Skeletal muscle tissue (tissue), 4 donors: ENCODE measurements around the gene CDC37. TPM values are rescaled to one million over a fixed set of nuclear protein-coding genes. Genes with fewer than 3 reads are reported as not detected.

ENCODE experiments used
- H3K27ac ChIP-seq: one replicate; pipeline ENCODE4 v1.7.0; 2013; ENCODE audit warnings: mild to moderate bottlenecking, low read depth, low read length, inconsistent platforms
- H3K27me3 ChIP-seq, 3 donors: one replicate each; pipeline ENCODE4 v1.7.0; 2013; ENCODE audit warnings: low read length in 3 of 3; ENCODE audit not compliant: control insufficient read depth in 3 of 3, insufficient read depth in 3 of 3
- H3K36me3 ChIP-seq, 3 donors: one replicate each; pipeline ENCODE4 v1.7.0; 2013; ENCODE audit warnings: low read length in 3 of 3; ENCODE audit not compliant: control insufficient read depth in 3 of 3, insufficient read depth in 3 of 3
- H3K4me1 ChIP-seq, 3 donors: one replicate each; pipeline ENCODE4 v1.7.0; 2013; ENCODE audit warnings: low read length in 3 of 3, mild to moderate bottlenecking in 3 of 3; ENCODE audit not compliant: control insufficient read depth in 3 of 3, insufficient read depth in 3 of 3
- H3K4me3 ChIP-seq, 3 donors: one replicate each; pipeline ENCODE4 v1.7.0; 2013; ENCODE audit warnings: low read length in 3 of 3
- H3K9ac ChIP-seq, 3 donors: one replicate each; pipeline ENCODE4 v1.7.0; 2013; ENCODE audit warnings: low read length in 3 of 3, mild to moderate bottlenecking in 3 of 3, moderate library complexity in 2 of 3, low read depth in 1 of 3
- H3K9me3 ChIP-seq, 3 donors: one replicate each; pipeline ENCODE4 v1.7.0; 2013; ENCODE audit warnings: low read length in 3 of 3; ENCODE audit not compliant: control insufficient read depth in 3 of 3
- total RNA-seq: library from RNA; depleted of rRNA; stranded (reverse); fragments of >200 nt; gene quantifications from one replicate; pipeline ENCODE4 v1.2.3, GENCODE V29; 2014
- donor health status: Osteomylitis.

Gene CDC37
- total RNA-seq, 1 donor from 2014 or later, result 73.1 TPM

DNA sequence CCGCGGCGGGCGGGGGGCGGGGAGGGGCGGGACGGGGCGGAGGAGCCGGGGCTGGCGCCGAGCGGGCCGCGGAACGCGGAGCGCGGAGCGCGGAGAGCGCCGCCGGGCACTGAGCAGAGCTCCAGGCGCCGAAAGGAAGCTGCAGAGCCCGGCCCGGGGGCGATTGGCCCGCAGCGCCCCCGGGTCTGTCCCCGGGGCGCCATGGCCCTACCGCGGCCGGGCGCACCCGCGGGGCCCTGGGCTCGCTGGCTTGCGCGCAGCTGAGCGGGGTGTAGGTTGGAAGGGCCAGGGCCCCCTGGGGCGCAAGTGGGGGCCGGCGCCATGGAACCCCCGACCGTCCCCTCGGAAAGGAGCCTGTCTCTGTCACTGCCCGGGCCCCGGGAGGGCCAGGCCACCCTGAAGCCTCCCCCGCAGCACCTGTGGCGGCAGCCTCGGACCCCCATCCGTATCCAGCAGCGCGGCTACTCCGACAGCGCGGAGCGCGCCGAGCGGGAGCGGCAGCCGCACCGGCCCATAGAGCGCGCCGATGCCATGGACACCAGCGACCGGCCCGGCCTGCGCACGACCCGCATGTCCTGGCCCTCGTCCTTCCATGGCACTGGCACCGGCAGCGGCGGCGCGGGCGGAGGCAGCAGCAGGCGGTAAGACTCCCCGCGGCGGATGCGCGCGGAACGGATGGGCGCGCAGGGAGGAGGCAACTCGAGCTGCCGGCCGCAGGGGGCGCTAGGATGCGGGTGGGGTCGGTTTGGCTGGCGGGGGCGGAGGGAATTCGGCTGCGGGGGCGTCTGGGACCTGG, 17.3 kb upstream of the CDC37 start, which contains the start of gene PDE4A:
TSS of gene PDE4A (plus strand) at position 95 of the 796 bp plus-strand sequence. CDS start at position 322, 227 bp downstream.
- Histone ChIP-seq H3K27ac (no peak within 1 kb of the TSS), H3K9me3 (no peaks in the 10 kb centered on the region), H3K4me1 (peaks cover 39 to 58% (median 43%) of the 10 kb centered on the region in 3 donors), H3K9ac (peak within 1 kb of the TSS in 2 of 3 donors; percentile 6 to 45), H3K4me3 (peak within 1 kb of the TSS; percentile 48 to 57 (median 49)), H3K36me3 (no peaks in the 10 kb centered on the region), H3K27me3 (peaks cover 58 to 69% (median 68%) of the 10 kb centered on the region in 3 donors)

DNA sequence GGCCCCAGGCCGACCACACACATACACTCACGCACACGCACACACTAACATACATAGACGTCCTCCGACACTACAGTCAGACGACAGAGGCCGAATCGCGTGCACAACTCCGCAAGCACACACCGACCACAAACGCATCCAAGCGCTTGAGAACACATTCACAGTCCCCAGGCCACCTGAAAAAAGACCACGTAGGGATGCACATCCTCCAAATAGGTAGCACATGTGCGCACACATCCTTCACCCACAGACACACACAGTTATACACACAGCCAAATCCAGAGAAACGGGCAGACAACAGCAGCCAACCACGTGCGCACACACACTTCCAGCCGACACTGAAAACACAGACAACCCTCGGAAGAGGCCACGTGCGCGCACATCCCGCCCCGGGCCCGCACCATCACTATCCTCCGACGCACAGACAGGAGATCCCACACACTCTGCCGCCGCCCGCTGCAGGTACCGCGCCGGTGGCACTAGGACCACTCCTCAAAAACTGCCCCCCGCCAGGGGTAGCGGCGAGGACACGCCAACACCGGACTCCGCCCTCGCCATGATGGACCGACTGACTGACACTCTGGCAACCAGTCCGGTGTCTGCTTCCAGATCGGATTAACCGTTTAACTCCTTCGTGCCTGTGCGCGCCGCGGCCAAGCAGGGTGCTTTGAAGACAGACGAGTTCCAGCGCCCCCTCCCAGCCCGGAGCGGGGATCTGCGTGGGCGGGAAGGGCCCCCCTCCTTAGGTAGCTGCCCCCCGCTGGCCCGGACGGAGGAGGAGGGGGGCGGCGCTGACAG, 16.5 kb upstream of the CDC37 start:
- Histone ChIP-seq H3K9ac (peak overlapping the region in 2 of 3 donors; percentile 6 to 45), H3K27me3 (peaks cover 58 to 69% (median 68%) of the 10 kb centered on the region in 3 donors), H3K27ac (no peak overlapping the region), H3K4me3 (peak overlapping the region; percentile 48 to 57 (median 49)), H3K4me1 (peaks cover 39 to 59% (median 44%) of the 10 kb centered on the region in 3 donors), H3K36me3 (no peaks in the 10 kb centered on the region), H3K9me3 (no peaks in the 10 kb centered on the region)

DNA sequence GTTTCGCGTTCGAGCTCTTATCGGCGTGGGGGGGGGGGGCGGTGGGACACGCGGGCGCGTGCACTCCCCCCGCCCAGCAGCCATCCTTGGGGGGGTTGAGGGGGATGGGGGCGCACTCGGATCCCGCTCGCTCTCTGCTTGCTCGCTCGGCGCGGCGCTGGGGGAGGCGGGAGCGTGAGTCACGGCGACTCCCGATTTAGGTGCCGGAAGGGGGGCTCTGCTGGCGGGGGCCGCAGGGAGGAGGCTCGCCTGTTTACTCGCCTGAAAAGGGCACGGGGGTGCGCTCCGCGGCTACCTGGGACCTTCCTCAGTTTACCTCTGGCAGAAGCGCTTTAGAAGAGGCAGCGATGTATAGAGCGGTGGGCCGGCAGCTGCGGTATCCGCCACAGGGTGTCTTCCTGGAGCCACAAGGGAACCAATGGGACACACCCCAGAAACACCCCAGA, 15.9 kb upstream of the CDC37 start:
- peaks cover 33 to 52% (median 40%) of the 10 kb centered on the region in 3 donors for H3K4me1 ChIP-seq
- H3K27ac ChIP-seq, result no peak overlapping the region
- no peaks in the 10 kb centered on the region for H3K36me3 ChIP-seq
- no peaks in the 10 kb centered on the region for H3K9me3 ChIP-seq
- peaks cover 58 to 68% (median 66%) of the 10 kb centered on the region in 3 donors for H3K27me3 ChIP-seq
- peak overlapping the region in 2 of 3 donors; percentile 6 to 45 for H3K9ac ChIP-seq
- H3K4me3 ChIP-seq, result peak overlapping the region; percentile 48 to 57 (median 49)

DNA sequence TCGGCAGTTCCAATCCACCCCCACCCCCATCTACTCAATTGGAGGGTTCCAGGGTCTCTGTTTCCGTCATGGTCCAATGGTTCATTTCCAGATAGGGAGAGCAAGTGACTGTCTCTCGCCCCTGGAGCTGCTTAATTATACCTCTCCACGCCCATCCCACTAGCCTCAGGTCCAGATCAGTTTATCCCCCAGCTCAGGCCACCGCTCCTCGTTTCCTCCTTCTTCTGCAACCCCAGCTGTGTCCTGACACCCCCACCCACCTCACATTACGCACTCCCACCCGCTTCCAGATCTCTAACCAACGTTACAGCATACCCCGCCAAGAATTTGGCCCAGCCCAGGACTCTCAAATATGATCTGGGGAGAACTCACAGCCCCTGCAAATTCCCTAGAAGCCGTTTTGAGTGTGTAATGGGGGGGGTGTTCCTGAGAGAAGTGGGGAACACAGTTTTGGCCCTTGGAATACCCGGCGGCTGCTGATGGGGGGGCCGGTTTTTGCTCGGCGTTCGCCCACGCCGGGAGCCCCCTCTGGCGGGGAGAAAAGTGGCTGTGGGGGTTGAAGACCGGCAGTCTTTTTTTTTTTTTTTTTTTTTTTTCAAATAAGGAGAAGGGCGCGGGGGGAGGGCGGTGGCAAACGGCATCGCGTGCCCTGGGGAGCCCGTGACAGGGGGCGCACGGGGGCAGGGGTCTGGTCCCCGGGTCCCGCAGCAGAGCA, 15.3 kb upstream of the CDC37 start:
- no peak overlapping the region for H3K4me3 ChIP-seq
- no peak overlapping the region for H3K27ac ChIP-seq
- no peaks in the 10 kb centered on the region for H3K36me3 ChIP-seq
- peaks cover 58 to 63% (median 60%) of the 10 kb centered on the region in 3 donors for H3K27me3 ChIP-seq
- H3K9me3 ChIP-seq, result no peaks in the 10 kb centered on the region
- H3K9ac ChIP-seq, result no peak overlapping the region
- peaks cover 33 to 47% (median 36%) of the 10 kb centered on the region in 3 donors for H3K4me1 ChIP-seq

DNA sequence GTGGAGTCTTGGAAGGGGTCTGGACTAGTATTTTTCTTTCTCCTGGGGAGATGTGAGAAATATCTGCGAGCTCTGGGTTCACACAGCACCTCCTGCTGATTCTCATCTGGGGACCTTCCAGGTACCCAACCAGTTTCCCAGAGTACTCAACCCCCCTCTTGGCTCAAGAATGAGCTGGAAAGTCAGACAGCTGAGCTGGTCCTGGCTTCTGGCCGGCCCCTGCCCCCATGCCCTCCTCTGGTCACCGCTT, 14.8 kb upstream of the CDC37 start:
- no peaks in the 10 kb centered on the region for H3K36me3 ChIP-seq
- no peak overlapping the region for H3K27ac ChIP-seq
- H3K4me3 ChIP-seq, result no peak overlapping the region
- H3K4me1 ChIP-seq, result peaks cover 33 to 47% (median 36%) of the 10 kb centered on the region in 3 donors
- H3K9me3 ChIP-seq, result no peaks in the 10 kb centered on the region
- peaks cover 55 to 59% (median 58%) of the 10 kb centered on the region in 3 donors for H3K27me3 ChIP-seq
- no peak overlapping the region for H3K9ac ChIP-seq

DNA sequence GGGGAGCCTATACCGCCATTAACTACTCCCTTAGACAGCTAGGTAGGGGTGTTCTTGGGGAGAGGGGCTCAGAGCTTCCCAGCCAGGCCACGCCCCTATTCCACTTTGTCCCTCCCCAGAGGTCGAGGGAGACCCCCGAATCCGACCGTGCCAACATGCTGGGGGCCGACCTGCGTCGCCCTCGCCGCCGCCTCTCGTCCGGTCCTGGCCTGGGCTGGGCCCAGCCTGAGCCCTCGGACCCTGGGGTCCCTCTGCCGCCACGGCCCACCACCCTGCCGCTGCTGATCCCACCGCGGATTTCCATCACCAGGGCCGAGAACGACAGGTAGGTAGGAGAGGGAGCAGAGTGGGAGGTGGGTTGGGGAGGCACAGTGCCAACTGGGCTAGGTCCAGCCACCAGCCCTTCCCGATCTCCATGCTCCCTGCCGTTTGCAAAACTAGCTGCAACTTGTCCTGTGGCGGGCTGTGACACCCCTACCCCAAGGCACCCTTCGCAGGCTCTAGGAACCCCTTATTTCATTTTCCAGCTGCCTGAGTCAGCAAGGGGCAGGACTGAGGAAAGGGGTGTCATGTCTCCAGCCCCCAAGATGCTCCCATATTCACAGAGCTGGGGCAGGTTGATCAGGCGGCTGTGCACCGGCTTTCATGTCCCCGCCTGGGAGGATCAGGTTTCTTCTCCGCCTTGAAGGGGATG, 14.3 kb upstream of the CDC37 start:
- Histone ChIP-seq H3K4me3 (no peak overlapping the region), H3K9ac (peak overlapping the region in 1 of 3 donors; percentile 16), H3K27me3 (peaks cover 52 to 56% (median 55%) of the 10 kb centered on the region in 3 donors), H3K36me3 (no peaks in the 10 kb centered on the region), H3K4me1 (peaks cover 33 to 47% (median 36%) of the 10 kb centered on the region in 3 donors), H3K27ac (no peak overlapping the region), H3K9me3 (no peaks in the 10 kb centered on the region)

DNA sequence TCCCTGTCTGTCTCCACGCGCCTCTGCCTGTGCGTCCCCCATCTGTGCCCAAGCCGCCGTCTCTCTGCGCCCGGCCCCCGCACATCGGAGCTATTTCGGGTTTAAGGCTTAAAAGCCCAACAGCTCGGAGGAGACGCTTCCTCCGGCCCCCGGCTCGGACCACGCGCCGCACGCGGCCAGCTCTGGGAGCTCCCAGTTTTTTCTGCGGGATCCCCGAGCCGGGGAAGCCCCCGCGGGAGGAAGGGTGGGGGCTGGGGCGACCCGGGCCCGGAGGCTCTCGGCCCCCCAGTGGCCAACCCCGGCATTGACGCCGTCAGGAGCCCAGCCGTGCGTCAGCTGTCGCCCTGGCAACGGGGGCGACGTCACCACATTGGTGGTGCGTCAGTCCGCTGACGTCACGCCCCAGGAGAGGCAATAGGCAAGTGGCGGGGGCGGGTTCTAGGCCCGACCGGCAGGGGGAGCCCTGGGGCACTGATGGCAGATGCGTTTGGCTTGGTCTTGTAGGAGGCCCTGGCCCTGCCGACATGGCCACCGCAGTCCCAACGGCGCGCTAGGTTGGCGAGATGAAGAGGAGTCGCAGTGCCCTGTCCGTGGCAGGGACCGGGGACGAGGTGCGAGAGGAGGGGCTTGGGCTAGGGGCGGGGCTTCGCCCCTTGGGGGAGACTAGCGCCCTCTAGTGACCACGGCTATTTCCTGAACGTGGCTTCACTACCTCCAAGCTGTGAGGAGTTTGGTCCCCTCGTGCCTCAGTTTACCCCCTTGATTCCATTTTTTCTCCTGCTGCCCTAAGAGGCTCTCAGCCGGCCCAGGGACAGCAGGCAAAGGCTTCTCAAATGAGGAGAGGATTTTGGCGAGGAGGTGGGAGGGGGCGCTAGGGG, 13.3 kb upstream of the CDC37 start:
- Histone ChIP-seq H3K27me3 (peaks cover 42 to 46% (median 45%) of the 10 kb centered on the region in 3 donors), H3K36me3 (no peaks in the 10 kb centered on the region), H3K4me3 (peak overlapping the region; percentile 59 to 82 (median 70)), H3K27ac (peak overlapping the region; percentile 44), H3K4me1 (peaks cover 34 to 47% (median 35%) of the 10 kb centered on the region in 3 donors), H3K9ac (peak overlapping the region; percentile 74 to 79 (median 75)), H3K9me3 (no peaks in the 10 kb centered on the region)

DNA sequence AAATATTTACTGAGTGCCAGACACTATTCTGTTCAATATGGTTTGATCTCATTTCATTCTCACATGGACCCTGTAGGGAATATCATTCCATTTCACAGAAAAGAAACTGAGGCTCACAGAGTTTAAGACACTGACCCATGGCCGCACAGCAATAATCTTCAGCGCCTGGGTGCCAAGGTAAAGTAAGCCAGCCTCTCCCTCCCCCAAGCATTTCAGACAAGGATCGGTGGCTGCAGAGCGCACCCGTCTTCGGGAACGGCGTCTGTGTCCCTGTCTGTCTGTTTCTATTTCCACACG, 12.7 kb upstream of the CDC37 start:
- Histone ChIP-seq H3K4me3 (peak overlapping the region; percentile 59 to 82 (median 70)), H3K9ac (peak overlapping the region; percentile 74 to 79 (median 75)), H3K27ac (peak overlapping the region; percentile 44), H3K27me3 (peaks cover 36 to 40% (median 39%) of the 10 kb centered on the region in 3 donors), H3K4me1 (peaks cover 32 to 44% (median 34%) of the 10 kb centered on the region in 3 donors), H3K36me3 (no peaks in the 10 kb centered on the region), H3K9me3 (no peaks in the 10 kb centered on the region)
